ENCODE data around the gene EEF1G.
"Not testable (repeated sequence)": the region's sequence is repeated elsewhere in the genome, so short reads cannot be mapped to it uniquely, and the experiment has no call there.

EEF1G gene

DNA sequence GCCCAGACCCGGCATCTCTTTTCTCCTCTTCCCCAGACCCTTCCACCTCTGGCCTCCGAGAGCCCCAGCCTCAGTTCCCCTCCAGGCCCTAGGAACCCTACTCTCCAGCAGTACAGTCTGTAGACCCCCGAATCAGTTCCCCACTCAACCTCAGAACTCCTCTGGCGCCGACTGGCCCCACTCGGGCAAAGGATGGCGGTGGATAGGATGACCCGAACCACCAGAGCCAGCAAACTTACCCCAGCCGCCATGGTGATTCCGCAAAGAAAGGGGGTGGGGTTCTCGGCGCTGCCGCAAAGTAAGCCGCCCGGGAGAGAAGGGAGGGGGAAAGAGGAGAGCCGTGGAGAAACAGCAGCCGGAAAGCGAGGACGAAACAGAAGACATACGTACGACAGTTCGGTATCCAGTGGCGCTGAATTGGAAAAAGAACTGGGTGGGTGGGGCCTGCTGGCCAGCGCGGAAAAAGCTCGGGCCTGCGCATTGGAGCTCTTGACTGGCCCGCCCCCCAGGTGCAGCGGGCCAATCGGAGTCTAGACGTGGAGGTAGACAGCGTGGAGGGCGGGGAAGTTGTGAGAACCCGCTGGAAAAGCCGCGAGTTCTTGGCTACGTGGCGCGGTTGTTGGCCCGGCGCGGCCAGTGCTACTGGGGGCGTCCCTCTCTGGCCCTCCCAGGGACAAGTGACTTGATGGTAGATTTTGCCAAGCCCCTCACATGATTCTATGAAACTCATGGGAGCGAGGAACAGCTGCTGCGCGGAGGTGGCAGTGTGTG, at the start of gene EEF1G:
EEF1G (minus strand) TSS at position 300 of the 771 bp plus-strand sequence; CDS start at position 251, 49 bp downstream.
- DNase-seq: peak; percentile 96

GRCh38 chr11:62622476-62623089, 48.9 kb upstream of the EEF1G start:
- DNase-seq: no peak

DNA sequence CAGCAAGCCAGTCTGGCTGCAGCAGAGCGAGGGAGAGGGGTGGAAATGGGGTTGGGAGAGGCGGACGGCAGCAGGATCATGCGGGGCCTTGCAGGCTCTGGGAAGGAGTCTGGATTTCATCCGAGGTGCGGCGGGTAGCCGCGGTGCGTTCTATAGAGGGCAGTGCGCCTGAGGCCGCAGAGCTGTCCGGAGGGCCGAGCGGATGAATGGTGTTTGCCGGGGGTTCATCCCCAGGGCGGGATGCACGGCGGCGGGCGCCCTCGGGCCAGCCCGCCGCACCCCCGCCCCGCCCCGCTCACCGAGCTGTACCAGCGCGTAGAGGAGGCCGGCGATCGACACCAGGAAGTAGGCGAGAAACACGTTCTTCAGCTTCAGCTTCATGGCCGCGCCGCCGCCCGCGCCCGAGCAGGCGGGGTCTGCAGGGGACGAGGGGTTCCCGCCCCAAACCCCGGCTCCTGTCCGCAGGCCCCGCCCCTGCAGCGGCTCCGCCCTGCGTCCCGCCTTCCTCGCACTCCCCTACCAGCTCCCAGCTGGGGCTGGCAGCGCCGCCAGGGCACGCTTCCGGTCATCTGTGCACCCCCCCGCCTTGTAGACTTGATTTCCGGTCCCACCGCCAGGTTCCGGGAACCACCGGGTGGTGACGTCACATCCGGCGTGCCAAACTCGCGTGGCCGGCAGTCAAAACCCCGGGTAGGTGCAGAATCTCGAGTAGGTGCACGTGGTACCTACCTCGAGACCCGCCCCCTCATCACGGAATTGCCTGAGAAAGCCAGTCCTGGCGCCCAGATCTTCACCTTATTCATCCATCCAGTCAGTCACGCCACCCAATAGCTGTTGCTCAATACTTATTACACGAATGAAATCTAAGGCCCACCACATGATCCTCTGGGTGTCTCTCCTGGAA, 48.1 kb upstream of the EEF1G start, which contains the start of gene B3GAT3:
B3GAT3 (minus strand) TSS at position 420 of the 904 bp plus-strand sequence; CDS start at position 381, 39 bp downstream.
- peak; percentile 46 for DNase-seq

- no peak for DNase-seq
Observed at GRCh38 chr11:62621027-62621566, 47.4 kb upstream of the EEF1G start.

- not testable (repeated sequence) for DNase-seq
Observed at GRCh38 chr11:62616957-62617356, 43.3 kb upstream of the EEF1G start.

GRCh38 chr11:62615521-62615920, 41.8 kb upstream of the EEF1G start:
- no peak for DNase-seq

DNA sequence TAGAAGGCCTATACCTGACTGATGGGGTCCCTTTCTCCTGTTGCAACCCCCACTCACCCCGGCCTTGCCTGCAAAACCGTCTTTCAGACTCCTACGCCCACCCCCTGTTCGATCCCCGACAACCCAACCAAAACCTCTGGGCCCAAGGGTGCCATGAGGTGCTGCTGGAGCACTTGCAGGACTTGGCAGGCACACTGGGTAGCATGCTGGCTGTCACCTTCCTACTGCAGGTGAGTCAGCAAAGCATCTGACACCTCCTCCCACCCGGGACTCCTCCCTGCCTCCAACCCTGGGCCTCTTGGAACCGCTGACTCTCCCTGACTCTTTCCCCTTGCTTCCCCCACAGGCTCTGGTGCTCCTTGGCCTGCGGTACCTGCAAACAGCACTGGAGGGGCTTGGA, 40.6 kb upstream of the EEF1G start:
- no peak for DNase-seq

- no peak for DNase-seq
Observed at GRCh38 chr11:62613291-62613778, 39.6 kb upstream of the EEF1G start.

DNA sequence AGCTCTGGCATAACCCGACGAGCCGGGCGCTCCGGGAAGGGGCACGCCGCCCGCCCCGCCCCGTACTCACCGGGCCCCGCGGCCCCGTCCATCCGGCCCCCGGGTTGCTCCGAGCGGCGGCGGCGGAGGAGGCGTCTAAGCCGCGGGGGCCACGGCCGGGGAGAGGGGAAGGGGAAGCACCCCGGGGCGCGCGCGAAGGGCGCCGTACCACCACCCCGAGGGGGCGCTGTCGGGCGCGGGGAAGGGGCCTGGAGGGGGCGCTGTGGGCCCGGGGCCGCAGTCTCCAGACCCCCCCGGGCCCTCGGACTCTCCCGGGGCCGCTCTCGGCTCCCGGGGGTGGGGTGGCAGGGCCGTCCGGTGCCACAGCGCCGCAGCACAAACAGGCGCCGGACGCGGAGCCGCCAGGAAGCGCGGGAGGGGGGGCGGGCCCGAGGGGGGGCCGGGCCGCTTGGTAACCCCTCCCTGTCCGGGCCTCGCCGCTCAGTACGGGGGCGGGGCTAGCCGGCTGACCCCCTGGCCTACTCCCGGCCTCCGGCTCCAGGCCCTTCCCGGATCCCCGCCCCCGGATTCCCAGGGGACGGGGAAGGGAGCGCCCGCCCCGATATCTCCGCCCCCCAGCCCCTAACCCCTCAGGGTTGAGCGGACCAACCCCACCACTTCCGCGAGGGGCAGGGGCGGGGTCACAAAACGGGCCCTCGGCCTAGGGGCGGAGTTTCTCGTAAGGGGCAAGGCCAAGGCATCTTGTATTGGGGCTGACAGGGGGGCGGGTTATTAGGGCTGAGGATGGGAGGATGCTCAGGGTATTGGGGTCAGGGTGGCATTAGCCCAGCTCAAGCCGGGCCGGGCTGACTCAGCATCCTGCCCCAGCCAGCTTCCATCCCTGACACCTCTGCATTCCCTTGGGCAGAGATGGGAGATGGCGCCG, 38.9 kb upstream of the EEF1G start, which contains the start of the genes EML3 and ROM1:
EML3 (minus strand) TSS at position 410 of the 925 bp plus-strand sequence; CDS start at position 92, 318 bp downstream.
ROM1 (plus strand) TSS at position 892 of the 925 bp plus-strand sequence; CDS start at position 917, 25 bp downstream.
- DNase-seq: no peak

- no peak for DNase-seq
Observed at GRCh38 chr11:62611705-62612365, 38.1 kb upstream of the EEF1G start.

DNA sequence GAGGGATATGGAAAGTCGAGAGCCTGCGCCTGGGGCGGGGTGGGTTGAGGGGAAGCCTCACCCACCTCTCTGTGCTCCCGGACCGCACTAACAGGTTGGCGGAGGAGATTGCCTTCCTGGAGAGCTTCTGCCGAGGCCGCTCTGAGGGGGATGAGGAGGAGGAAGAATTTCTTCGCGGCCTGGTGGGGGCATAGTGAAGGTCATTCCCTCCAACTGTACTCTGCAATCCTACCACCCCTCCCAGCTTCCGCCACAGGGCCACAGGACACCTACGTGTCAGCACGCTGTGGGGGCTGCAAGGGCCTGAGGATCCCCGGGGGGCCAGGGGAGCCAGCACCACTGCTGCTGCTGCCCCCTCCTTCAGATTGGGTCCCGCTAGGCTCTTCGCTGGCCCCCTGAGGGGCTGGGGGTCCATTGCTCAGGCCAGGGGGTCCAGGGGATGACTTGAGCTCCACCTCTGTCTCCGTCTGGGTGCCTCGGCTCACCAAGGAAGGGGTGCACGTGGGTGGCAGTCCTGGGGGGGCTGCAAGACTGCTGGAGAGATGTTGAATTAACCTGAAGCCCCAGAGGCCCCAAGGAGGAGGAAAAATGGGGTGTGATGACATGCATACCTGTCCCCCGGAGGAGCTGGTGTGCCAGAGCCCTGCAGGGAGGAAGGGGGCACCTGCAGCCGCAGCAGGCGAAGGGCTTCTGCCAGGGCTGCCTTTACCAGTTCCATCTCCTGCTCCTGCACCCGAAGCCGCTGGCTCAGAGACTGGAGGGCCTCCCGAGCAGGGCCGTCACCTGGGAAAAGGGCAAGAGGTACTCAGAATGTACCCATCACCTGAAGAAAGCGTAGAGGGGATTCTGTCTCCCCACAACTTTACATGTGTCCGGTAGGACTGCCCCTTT, 37.4 kb upstream of the EEF1G start:
- DNase-seq: no peak

DNA sequence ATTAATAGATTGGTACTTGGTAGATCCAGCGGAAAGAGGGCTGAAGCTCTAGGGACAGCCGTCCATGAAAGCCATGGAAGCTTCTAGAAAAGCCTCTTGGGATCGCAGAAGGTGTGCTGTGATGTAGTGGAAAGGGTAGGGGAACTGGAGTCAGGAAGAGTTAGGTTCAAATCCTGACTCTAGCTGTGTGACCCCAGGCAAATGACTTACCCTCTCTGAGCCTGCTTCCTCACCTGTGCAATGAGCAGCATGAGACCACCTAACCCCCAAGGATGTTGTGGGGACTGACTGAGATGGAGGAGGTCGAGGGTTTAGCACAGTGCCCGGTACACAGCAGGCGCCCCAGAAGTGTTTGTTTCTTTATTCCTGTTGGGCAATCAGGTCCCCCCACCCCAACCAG, 36.7 kb upstream of the EEF1G start:
- DNase-seq: no peak

DNA sequence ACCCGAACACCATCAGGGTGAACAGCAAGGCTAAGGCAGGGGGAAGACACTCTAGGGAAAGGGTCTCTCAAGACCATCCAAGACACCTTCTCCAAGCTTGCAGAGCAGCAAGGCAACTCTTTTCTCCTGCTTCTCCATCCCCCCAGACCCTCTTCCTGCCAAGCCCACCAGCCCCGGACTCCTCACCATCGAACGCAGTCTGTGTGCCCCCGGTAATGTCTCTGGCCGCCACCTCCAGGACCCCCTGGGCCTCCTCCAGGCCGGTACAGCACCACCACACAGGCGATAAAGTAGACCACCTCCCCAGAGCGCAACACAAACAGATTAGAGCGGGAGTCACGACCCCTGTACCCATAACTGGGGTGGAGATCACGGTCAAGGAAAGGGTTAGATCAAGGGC, 35.1 kb upstream of the EEF1G start:
- no peak for DNase-seq

DNA sequence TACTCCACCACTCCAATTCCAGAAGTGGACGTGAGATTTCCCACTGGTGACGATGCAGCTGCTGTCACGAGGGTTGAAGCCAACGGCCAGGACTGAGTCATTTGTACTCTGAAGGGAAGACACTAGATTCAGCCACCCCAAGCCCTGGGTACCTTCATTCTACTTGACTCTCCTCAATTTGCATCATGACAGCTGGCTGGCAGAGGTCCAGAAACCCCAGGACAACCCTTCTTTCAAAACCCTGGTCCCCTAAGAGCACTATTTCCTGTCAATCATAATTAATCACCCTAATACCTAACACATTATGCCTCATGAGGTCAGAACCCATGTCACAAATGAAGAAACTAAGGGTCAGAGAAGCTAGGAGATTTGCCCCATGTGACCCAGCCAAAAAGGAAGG, 34.0 kb upstream of the EEF1G start:
- DNase-seq: no peak

- DNase-seq: no peak
Observed at GRCh38 chr11:62605902-62606301, 32.2 kb upstream of the EEF1G start.

- no peak for DNase-seq
Observed at GRCh38 chr11:62605467-62605866, 31.8 kb upstream of the EEF1G start.

DNA sequence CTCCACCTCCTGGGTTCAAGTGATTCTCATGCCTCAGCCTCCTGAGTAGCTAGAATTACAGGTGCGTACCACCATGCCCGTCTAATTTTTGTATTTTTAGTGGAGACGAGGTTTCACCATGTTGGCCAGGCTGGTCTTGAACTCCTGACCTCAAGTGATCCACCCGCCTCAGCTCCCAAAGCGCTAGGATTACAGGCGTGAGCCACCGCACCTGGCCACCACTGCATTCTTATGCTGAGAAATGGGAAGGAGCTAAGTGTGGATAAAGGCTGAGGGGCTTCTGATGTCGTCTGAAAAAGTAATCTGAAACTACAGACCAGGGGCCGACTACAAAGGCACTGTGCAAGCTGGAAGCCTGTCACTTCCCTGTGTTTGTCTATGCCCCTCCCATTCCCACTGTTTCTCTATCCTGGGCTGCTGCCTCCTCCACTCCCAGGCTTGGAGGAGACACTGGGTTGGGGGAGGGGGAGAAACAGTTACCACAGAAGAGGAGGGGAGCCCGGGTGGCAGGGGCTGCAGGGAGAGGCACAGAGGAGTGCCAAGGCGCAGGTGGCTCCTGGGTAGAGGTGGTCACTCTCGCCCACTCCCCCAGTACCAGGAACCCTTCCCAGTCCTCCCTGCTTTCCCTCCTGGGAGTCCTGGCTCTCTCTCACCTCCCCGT, 30.9 kb upstream of the EEF1G start:
- no peak for DNase-seq

GRCh38 chr11:62603776-62604299, 30.1 kb upstream of the EEF1G start:
- DNase-seq: no peak

GRCh38 chr11:62603072-62603408, 29.3 kb upstream of the EEF1G start:
- DNase-seq: no peak

Data from SIG-M5 (cell line).